Erythroblast (primary cell): ENCODE measurements around the gene TFPT.

ENCODE experiments used
- GATA1 ChIP-seq: IDR thresholded peaks from 2 replicates; pipeline ENCODE4 v1.6.1; 2011; ENCODE audit warnings: low read depth, mild to moderate bottlenecking, control low read depth, low read length, moderate library complexity
- POLR2A ChIP-seq: IDR thresholded peaks from 2 replicates; pipeline ENCODE4 v1.6.1; 2011; ENCODE audit warnings: mild to moderate bottlenecking, low read length

DNA sequence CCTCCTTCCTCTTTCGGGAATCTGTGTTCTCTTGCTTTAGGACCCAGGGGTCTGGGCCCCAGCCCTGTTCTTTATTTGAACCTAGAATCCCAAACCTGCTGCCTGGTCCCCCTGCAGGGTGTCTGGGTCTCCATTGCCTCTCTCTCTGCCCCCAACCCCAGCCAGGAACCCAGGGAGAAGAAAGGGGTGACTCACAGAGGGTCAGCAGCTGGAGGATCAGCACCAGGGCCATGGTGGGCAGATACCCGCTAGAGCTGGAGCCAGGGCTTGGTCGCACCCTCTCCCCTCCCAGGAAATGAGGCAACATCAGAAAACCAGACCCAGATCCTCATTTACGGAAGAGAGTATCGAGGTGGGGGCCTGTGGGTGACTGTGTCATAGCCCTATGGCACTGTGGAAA is 14.9 kb downstream of the TFPT start, which contains the start of gene OSCAR:
- TF ChIP-seq POLR2A, result no peak
- no peak for TF ChIP-seq GATA1
